A549 (cell line): Measurements from ENCODE around the gene SPATA13. TPM values are rescaled to one million over a fixed set of nuclear protein-coding genes. Genes with fewer than 3 reads are reported as not detected.

Experiments
- ATAC-seq, 2 experiments: fragments of 200-7000 bp in 1 of 2; fragments of >200 bp in 1 of 2; cut with Nextera tagmentation in 1 of 2; cut with Tn5 transposase in 1 of 2; 3 replicates each; pipeline versions ENCODE4 v1.8.0 to v1.9.1; 2018 to 2020; ENCODE audit warnings: mild to moderate bottlenecking in 1 of 2, moderate library complexity in 1 of 2
- CTCF ChIA-PET: fragments of 300-600 bp; sonication (Branson Sonifier 250); formaldehyde crosslinking; extraction: SDS; loops from one replicate; lab custom pipeline; 2021; ENCODE audit warnings: antibody characterized with exemption, inconsistent platforms; lab: Yijun Ruan, JAX
- POLR2A ChIA-PET: fragments of 350-600 bp; formaldehyde crosslinking; extraction: SDS; loops from one replicate; lab custom pipeline; 2021; ENCODE audit warnings: antibody characterized with exemption, inconsistent platforms; lab: Yijun Ruan, JAX
- DNase-seq, 2 experiments: peaks; one replicate each; pipeline versions ENCODE4 v3.0.0 to v3.0.0-alpha.2; 2011 to 2016; ENCODE audit warnings: low read depth in 1 of 2, low spot score in 1 of 2
- FAIRE-seq: peaks from 2 replicates; lab custom pipeline; 2011; peaks lifted over from hg19 to GRCh38; lab: Jason Lieb, UNC
- H3K27ac ChIP-seq, 2 experiments: fragments of >200 bp; sonication (Bioruptor Twin); formaldehyde crosslinking; 3 replicates each; pipeline ENCODE4 v1.5.1; 2016 to 2017
- H3K4me1 ChIP-seq: fragments of >200 bp; sonication (Bioruptor Twin); formaldehyde crosslinking; 3 replicates; pipeline ENCODE4 v1.6.1; 2016
- H3K4me2 ChIP-seq: fragments of >200 bp; sonication (Bioruptor Twin); formaldehyde crosslinking; 3 replicates; pipeline ENCODE4 v1.6.1; 2016
- H3K4me3 ChIP-seq: fragments of >200 bp; sonication (Bioruptor Twin); formaldehyde crosslinking; 3 replicates; pipeline ENCODE4 v1.5.1; 2016
- H3K9me3 ChIP-seq: fragments of >200 bp; sonication (Bioruptor Twin); formaldehyde crosslinking; 3 replicates; pipeline ENCODE4 v1.6.1; 2016
- CBX2 ChIP-seq: fragments of 200-600 bp; sonication (generic); IDR thresholded peaks from 2 replicates; pipeline ENCODE4 v1.6.1; 2016; ENCODE audit warnings: low read depth, mild to moderate bottlenecking, borderline replicate concordance
- CEBPB ChIP-seq, 2 experiments: fragments of >200 bp in 1 of 2; sonication (Bioruptor Twin) in 1 of 2; formaldehyde crosslinking in 1 of 2; IDR thresholded peaks; 2 replicates each; pipeline ENCODE4 v1.6.1; 2012 to 2016
- FOSL2 ChIP-seq, 2 experiments: fragments of 450-650 bp in 1 of 2; fragments of >200 bp in 1 of 2; sonication (Bioruptor Twin) in 1 of 2; formaldehyde crosslinking; IDR thresholded peaks; 2 replicates each; pipeline versions ENCODE4 v1.5.0 to v1.6.1; 2016 to 2020; ENCODE audit warnings: mild to moderate bottlenecking in 1 of 2, moderate library complexity in 1 of 2
- GATA3 ChIP-seq: IDR thresholded peaks from 2 replicates; pipeline ENCODE4 v1.6.1; 2012; ENCODE audit warnings: borderline replicate concordance
- JUN ChIP-seq, 2 experiments: fragments of >200 bp; sonication (Bioruptor Twin); formaldehyde crosslinking; IDR thresholded peaks; 2 replicates in 1 of 2; 3 replicates in 1 of 2; pipeline ENCODE4 v1.6.1; 2016 to 2017
- JUNB ChIP-seq: fragments of >200 bp; sonication (Bioruptor Twin); formaldehyde crosslinking; IDR thresholded peaks from 2 replicates; pipeline ENCODE4 v1.6.1; 2016
- MAZ ChIP-seq: fragments of 150-350 bp; IDR thresholded peaks from 2 replicates; pipeline ENCODE4 v1.6.1; 2014; ENCODE audit warnings: antibody characterized with exemption, low read depth, low read length, borderline replicate concordance
- MYC ChIP-seq: IDR thresholded peaks from 2 replicates; pipeline ENCODE4 v1.6.1; 2012; ENCODE audit warnings: mild to moderate bottlenecking, inconsistent platforms, low read length, improper control_type of control experiment, borderline replicate concordance
- RAD21 ChIP-seq, 2 experiments: fragments of >200 bp in 1 of 2; sonication (Bioruptor Twin) in 1 of 2; formaldehyde crosslinking in 1 of 2; IDR thresholded peaks in 1 of 2; conservative IDR thresholded peaks in 1 of 2; 2 replicates in 1 of 2; 3 replicates in 1 of 2; pipeline ENCODE4 v1.6.1; 2012 to 2018; ENCODE audit warnings: inconsistent platforms in 1 of 2
- RNF2 ChIP-seq: fragments of 200-600 bp; sonication (generic); IDR thresholded peaks from 2 replicates; pipeline ENCODE4 v1.6.1; 2016; ENCODE audit warnings: low read depth, mild to moderate bottlenecking, antibody characterized with exemption, moderate library complexity, borderline replicate concordance
- SMC3 ChIP-seq: fragments of >200 bp; sonication (Bioruptor Twin); formaldehyde crosslinking; IDR thresholded peaks from 3 replicates; pipeline ENCODE4 v1.6.1; 2018; ENCODE audit warnings: inconsistent platforms
- ZC3H11A ChIP-seq: fragments of 450-650 bp; IDR thresholded peaks from 2 replicates; pipeline ENCODE4 v1.6.1; 2014; ENCODE audit warnings: antibody characterized with exemption, mild to moderate bottlenecking
- WGBS: methylation state at CpG from one replicate; pipeline ENCODE4 v1.1.6; 2017; ENCODE audit errors: missing lambda C conversion rate; 5-methylcytosine and 5-hydroxymethylcytosine counted together
- polyA plus RNA-seq, 4 experiments: library from polyadenylated mRNA; depleted of rRNA in 3 of 4; stranded (reverse); fragments of >200 nt; fragmentation: RNase III in 1 of 4; extraction: RNeasy Plus Mini Kit Qiagen cat#74134 plus additional on column Dnase treatment in 1 of 4; gene quantifications; 2 replicates in 3 of 4; 3 replicates in 1 of 4; pipeline ENCODE4 v1.2.3, GENCODE V29; 2011 to 2017
- TF ChIP-seq, protein P1 (sequence below): fragments of 450-650 bp; IDR thresholded peaks from 2 replicates; pipeline ENCODE4 v1.6.1; 2014; ENCODE audit warnings: antibody characterized with exemption
- TF ChIP-seq, protein P2 (sequence below): IDR thresholded peaks from 2 replicates; pipeline ENCODE4 v1.6.1; 2012
- TF ChIP-seq, protein P3 (sequence below): IDR thresholded peaks from 2 replicates; pipeline ENCODE4 v1.6.1; 2012
- TF ChIP-seq, protein P4 (sequence below): fragments of >200 bp; sonication (Bioruptor Twin); formaldehyde crosslinking; IDR thresholded peaks from 3 replicates; pipeline ENCODE4 v1.6.1; 2016

SPATA13 gene
- polyA plus RNA-seq, 2 of the 4 experiments (the other 2 are of a cell fraction), result 3.1 to 6.3 TPM

DNA sequence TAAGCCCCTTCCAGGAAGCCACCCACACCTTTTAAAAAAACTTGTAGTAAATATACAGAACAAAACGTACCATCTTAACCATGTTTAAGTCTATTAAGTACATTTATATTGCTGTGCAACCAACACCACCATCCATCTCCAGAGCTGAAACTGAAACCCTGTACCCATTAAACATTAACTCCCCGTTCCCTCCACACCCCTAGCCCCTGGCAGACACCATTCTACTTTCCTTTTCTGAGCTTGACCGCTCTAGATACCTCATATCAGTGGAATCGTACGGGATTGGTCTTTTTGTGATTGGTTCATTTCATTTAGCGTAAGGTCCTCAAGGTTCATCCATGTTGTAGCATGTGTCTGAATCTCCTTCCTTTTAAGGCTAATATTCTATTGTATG is 13.0 kb upstream of the SPATA13 start (continued):
- TF ChIP-seq, protein P1, sequence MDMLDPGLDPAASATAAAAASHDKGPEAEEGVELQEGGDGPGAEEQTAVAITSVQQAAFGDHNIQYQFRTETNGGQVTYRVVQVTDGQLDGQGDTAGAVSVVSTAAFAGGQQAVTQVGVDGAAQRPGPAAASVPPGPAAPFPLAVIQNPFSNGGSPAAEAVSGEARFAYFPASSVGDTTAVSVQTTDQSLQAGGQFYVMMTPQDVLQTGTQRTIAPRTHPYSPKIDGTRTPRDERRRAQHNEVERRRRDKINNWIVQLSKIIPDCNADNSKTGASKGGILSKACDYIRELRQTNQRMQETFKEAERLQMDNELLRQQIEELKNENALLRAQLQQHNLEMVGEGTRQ, result no peak
- TF ChIP-seq, protein P2, sequence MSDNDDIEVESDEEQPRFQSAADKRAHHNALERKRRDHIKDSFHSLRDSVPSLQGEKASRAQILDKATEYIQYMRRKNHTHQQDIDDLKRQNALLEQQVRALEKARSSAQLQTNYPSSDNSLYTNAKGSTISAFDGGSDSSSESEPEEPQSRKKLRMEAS, result no peak
- TF ChIP-seq RNF2 (no peak), GATA3 (no peak), FOSL2 (IDR thresholded peaks at IDR 0.05) (no peak), FOSL2 (CRISPR knock-in tag; IDR thresholded peaks at IDR 0.05) (no peak)
- TF ChIP-seq, protein P3, sequence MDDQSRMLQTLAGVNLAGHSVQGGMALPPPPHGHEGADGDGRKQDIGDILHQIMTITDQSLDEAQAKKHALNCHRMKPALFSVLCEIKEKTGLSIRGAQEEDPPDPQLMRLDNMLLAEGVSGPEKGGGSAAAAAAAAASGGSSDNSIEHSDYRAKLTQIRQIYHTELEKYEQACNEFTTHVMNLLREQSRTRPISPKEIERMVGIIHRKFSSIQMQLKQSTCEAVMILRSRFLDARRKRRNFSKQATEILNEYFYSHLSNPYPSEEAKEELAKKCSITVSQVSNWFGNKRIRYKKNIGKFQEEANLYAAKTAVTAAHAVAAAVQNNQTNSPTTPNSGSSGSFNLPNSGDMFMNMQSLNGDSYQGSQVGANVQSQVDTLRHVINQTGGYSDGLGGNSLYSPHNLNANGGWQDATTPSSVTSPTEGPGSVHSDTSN, result no peak

DNA sequence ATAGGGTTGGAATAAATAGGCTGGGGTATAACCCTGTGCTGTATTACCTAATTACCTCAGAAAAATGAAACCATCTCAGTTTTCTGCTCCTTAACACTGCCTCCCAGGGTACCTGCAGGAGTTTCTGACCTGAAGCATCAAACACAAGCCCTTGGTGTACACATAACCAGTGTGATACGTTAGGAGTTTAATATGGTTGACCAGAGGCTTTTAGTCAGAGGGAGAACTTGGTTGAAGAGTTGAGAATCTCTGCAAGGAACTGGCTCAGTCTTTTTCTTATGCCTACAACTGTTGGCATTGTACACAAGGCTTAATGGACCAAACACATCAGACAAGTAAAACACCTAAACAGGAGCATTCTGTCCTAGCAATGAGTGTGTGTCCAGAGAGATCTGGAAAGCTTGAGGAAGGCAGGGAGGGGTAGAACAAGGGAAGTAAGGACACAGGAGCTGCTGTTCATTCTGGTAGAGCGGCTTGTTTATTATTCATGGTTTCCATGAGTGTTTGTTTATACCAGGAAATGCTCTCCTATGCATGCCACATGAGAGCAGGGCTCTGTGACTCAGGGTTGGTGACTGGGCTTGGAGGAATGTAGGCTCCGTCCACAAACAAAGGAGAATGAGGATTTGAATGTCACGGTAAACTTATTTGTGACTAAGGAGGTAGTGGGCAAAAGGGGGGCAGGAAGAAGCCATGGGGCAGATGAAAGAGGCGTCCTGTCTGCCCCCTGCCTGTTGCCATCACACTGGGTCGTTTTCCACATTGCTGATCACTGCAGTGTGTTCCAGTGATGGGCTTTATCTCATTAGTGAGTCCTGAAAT is 11.9 kb upstream of the SPATA13 start:
- TF ChIP-seq, protein P2, result peak; percentile 77
- peak; percentile 43; the same call in 1 of the 2 replicates for TF ChIP-seq GATA3
- TF ChIP-seq CBX2, result no peak
- TF ChIP-seq CEBPB (IDR thresholded peaks at IDR 0.05), result no peak
- TF ChIP-seq, protein P4, sequence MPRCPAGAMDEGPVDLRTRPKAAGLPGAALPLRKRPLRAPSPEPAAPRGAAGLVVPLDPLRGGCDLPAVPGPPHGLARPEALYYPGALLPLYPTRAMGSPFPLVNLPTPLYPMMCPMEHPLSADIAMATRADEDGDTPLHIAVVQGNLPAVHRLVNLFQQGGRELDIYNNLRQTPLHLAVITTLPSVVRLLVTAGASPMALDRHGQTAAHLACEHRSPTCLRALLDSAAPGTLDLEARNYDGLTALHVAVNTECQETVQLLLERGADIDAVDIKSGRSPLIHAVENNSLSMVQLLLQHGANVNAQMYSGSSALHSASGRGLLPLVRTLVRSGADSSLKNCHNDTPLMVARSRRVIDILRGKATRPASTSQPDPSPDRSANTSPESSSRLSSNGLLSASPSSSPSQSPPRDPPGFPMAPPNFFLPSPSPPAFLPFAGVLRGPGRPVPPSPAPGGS, result no peak
- TF ChIP-seq SMC3, result 0 out of 3 replicates have a peak, but pooled peaks have one; percentile 9
- no peak for TF ChIP-seq RNF2
- TF ChIP-seq MAZ, result no peak
- TF ChIP-seq MYC, result peak; percentile 76
- TF ChIP-seq JUNB, result peak; percentile 74
- TF ChIP-seq RAD21 (conservative IDR thresholded peaks at IDR 0.05 in 1 of 2, IDR thresholded peaks at IDR 0.05 in 1 of 2), result 0 out of 5 replicates have a peak, but pooled peaks of 1 of the 2 experiments have one; percentile 4
- TF ChIP-seq ZC3H11A, result no peak
- TF ChIP-seq JUN (IDR thresholded peaks at IDR 0.05), result peak in 1 of 2 experiments; percentile 39; a peak in 1 of 5 replicates
- TF ChIP-seq FOSL2 (IDR thresholded peaks at IDR 0.05), result peak; percentile 76; the same call in 1 of the 2 replicates
- peak; percentile 95 for TF ChIP-seq FOSL2 (CRISPR knock-in tag; IDR thresholded peaks at IDR 0.05)
- peak overlapping the region; percentile 83 to 85 for H3K27ac ChIP-seq
- ChIA-PET CTCF (interaction anchor here (1.2 kb wide), 1 partner anchor 14 kb away, joined by 3 read pairs; no protein-coding TSS in a partner anchor), POLR2A (interaction anchor here (1.4 kb wide), 1 partner anchor 12 kb away, joined by 8 read pairs; the partner anchor contains the start of gene SPATA13)
- peak; percentile 88 for FAIRE-seq
- peaks cover 30% of the 10 kb centered on the region for H3K4me1 ChIP-seq
- ATAC-seq, result peak; percentile 98 to 99
- peak overlapping the region; percentile 1; the same call in 1 of the 3 replicates for H3K4me3 ChIP-seq
- peak overlapping the region; percentile 76 for H3K4me2 ChIP-seq
- no peaks in the 10 kb centered on the region for H3K9me3 ChIP-seq
- DNase-seq, result peak; percentile 92
- WGBS, result 12% methylated on average over 6 of the region's 6 CpGs
